ENCODE results near the gene HLA-DPA1.

GRCh38 chr6:33015798-33016197, 57.7 kb downstream of the HLA-DPA1 start:
- no peak for TF ChIP-seq POLR2A (IDR thresholded peaks at IDR 0.05)
- TF ChIP-seq CTCF (IDR thresholded peaks at IDR 0.05), result no peak
